H1 (cell line): ENCODE measurements around the gene SLC1A1. TPM values are rescaled to one million over a fixed set of nuclear protein-coding genes. Genes with fewer than 3 reads are reported as not detected.

Source experiments
- ATF3 ChIP-seq: IDR thresholded peaks from 2 replicates; pipeline ENCODE4 v1.6.1; 2011; ENCODE audit warnings: low read depth, mild to moderate bottlenecking, low read length; ENCODE audit not compliant: insufficient read depth
- CHD1 ChIP-seq: IDR thresholded peaks from 2 replicates; pipeline ENCODE4 v1.6.1; 2012; ENCODE audit warnings: low read depth, low read length, improper control_type of control experiment
- CHD7 ChIP-seq: fragments of 300-600 bp; sonication (generic); IDR thresholded peaks from 2 replicates; pipeline ENCODE4 v1.7.1; 2012; ENCODE audit warnings: low read length, moderate library complexity, mild to moderate bottlenecking, inconsistent platforms; ENCODE audit not compliant: insufficient replicate concordance
- E2F6 ChIP-seq: IDR thresholded peaks from 2 replicates; pipeline ENCODE4 v1.6.1; 2012; ENCODE audit warnings: inconsistent platforms
- FOSL1 ChIP-seq: IDR thresholded peaks from 2 replicates; pipeline ENCODE4 v1.6.1; 2011; ENCODE audit warnings: mild to moderate bottlenecking, low read depth, low read length, moderate library complexity; ENCODE audit not compliant: insufficient read depth
- POLR2AphosphoS5 ChIP-seq: IDR thresholded peaks from 2 replicates; pipeline ENCODE4 v1.6.1; 2011; ENCODE audit warnings: low read depth, low read length
- SIRT6 ChIP-seq: IDR thresholded peaks from one replicate; pipeline ENCODE4 v1.7.1; 2012; ENCODE audit warnings: low read length, inconsistent platforms
- SIX5 ChIP-seq: IDR thresholded peaks from 2 replicates; pipeline ENCODE4 v1.6.1; 2011; ENCODE audit warnings: mild to moderate bottlenecking, low read depth, low read length
- TAF7 ChIP-seq: optimal IDR thresholded peaks from 2 replicates; pipeline ENCODE3; 2011; ENCODE audit warnings: low read depth, mild to moderate bottlenecking, inconsistent platforms, low read length, moderate library complexity, borderline replicate concordance
- polyA plus RNA-seq, 7 experiments: library from polyadenylated mRNA; depleted of rRNA in 3 of 7; stranded (reverse) in 5 of 7; unstranded in 2 of 7; fragments of >200 nt in 5 of 7; fragments of 200-250 nt in 2 of 7; gene quantifications; 1 replicate in 5 of 7; 2 replicates in 1 of 7; 4 replicates in 1 of 7; pipeline versions ENCODE4 v1.2.1 to v1.2.3, GENCODE V29; 2011 to 2013; ENCODE audit warnings: missing spikeins in 2 of 7, mixed read lengths in 2 of 7
- total RNA-seq: library from RNA; stranded (reverse); fragmentation: NEBNext Ultra II Directional; extraction: Animal tissue kit (Norgen Biotek cat#: 25700); gene quantifications from 2 replicates; pipeline ENCODE4 v1.2.1, GENCODE V29; 2021

The SLC1A1 gene
- total and polyA plus RNA-seq, 2 of the 8 experiments (the other 6 are each of a cell fraction or from before 2014, with no cell fraction given): 4.7 to 11.7 TPM

- TF ChIP-seq SIX5: no peak
- TF ChIP-seq CHD1: no peak
- TF ChIP-seq TAF7: no peak
- TF ChIP-seq FOSL1: no peak
- no peak for TF ChIP-seq POLR2AphosphoS5
- TF ChIP-seq CHD7: no peak
- no peak for TF ChIP-seq ATF3
- TF ChIP-seq SIRT6: no peak
- no peak for TF ChIP-seq E2F6
Observed at GRCh38 chr9:4615251-4615650, 125.0 kb downstream of the SLC1A1 start (continued).
